ENCODE measurements around the gene TNXB. TPM values are rescaled to one million over a fixed set of nuclear protein-coding genes. Genes with fewer than 3 reads are reported as not detected.
"Not testable (repeated sequence)": the region's sequence is repeated elsewhere in the genome, so short reads cannot be mapped to it uniquely, and the experiment has no call there.

TNXB gene
- total RNA-seq, 3 donors from 2014 or later = 20.1 to 87.0 (median 36.9) TPM

DNA sequence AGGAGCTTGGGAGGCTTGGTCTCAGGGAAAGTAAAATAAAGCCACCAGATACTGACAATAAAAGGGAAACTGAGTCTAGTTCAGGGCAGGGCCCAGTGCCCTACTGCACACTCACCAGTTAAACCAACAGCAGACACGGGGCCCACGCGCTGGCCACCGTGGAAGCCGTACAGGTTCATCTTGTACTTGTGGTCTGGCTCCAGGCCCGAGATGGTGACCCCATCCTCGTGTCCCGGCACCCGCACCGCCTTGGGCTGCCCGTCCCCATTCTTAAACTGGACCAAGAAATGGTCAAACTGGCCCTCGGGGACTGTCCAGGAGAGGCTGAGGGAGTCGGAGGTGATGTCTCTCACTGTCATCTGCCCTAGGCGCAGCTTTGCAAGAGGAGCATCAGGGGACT, 44.4 kb downstream of the TNXB start:
- H3K36me3 ChIP-seq (ENCODE audit: low read depth) = no peaks in the 10 kb centered on the region
- ATAC-seq (no peak), DNase-seq (no peak)
- no peaks in the 10 kb centered on the region for H3K4me1 ChIP-seq (ENCODE audit: low read depth)
- no peaks in the 10 kb centered on the region for H3K9me3 ChIP-seq
- H3K4me3 ChIP-seq = no peak overlapping the region
- intact Hi-C loops (cut with DNase I, micrococcal nuclease) = no loop called here
- TF ChIP-seq, protein P1, sequence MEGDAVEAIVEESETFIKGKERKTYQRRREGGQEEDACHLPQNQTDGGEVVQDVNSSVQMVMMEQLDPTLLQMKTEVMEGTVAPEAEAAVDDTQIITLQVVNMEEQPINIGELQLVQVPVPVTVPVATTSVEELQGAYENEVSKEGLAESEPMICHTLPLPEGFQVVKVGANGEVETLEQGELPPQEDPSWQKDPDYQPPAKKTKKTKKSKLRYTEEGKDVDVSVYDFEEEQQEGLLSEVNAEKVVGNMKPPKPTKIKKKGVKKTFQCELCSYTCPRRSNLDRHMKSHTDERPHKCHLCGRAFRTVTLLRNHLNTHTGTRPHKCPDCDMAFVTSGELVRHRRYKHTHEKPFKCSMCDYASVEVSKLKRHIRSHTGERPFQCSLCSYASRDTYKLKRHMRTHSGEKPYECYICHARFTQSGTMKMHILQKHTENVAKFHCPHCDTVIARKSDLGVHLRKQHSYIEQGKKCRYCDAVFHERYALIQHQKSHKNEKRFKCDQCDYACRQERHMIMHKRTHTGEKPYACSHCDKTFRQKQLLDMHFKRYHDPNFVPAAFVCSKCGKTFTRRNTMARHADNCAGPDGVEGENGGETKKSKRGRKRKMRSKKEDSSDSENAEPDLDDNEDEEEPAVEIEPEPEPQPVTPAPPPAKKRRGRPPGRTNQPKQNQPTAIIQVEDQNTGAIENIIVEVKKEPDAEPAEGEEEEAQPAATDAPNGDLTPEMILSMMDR (IDR thresholded peaks at IDR 0.05) = no peak

DNA sequence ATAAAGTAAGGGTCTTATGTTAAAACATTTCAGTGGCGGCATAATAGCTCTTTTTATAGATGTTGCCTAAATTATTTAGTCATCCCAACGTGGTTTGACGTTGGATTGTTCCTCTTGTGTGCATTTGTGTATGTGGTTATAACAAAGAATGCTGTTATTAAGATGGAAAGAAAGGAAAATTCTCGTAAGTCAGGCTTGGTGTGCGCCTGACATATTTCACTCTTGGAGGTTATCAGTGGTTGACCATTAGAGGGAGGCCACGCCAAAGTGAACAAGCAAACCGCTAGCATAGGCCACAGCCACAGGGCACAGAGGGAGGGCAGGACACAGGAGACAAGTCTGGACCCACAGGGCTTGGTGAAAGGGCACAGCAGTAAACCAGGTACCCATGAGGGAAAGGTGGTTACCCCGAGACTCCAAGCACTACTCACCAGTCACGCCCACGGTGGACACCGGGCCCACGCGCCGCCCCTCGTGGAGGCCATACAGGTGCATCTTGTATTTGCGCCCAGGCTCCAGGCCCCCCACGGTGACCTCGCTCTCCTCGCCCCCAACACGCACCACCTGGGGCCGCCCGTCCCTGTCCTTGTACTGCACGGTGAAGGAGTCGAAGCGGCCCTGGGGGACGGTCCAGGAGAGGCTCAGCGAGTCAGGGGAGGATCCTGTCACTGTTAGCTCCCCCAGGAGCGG, 48.0 kb downstream of the TNXB start:
- Histone ChIP-seq H3K9me3 (no peaks in the 10 kb centered on the region), H3K4me1 (ENCODE audit: low read depth) (no peaks in the 10 kb centered on the region), H3K4me3 (no peak overlapping the region), H3K36me3 (ENCODE audit: low read depth) (no peaks in the 10 kb centered on the region)
- ATAC-seq (no peak), DNase-seq (no peak)
- TF ChIP-seq, protein P1 (IDR thresholded peaks at IDR 0.05) = no peak
- intact Hi-C loops (cut with DNase I, micrococcal nuclease) = no loop called here

DNA sequence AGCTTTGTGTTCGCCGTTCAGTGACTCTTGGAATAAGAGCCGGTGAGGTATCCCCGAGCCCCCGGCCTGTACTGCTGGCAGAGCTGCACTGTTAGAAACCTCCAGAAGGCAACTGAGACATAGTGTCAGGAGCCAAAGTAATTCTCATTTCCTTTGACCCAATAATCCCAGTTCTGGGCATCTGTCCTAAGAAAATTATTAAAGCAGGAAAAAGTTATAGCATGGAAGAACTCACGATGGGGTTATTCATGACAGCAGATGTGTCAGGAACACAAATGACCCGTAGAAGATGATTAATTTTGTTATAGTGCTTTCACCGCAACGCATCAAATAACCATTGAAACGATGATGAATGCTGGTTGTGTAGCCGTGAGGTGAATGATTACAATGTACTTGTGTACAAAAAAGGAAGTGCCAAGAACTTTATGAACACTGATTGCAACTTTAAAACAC, 50.6 kb downstream of the TNXB start:
- Histone ChIP-seq H3K9me3 (no peaks in the 10 kb centered on the region), H3K4me1 (ENCODE audit: low read depth) (no peaks in the 10 kb centered on the region), H3K4me3 (no peak overlapping the region), H3K36me3 (ENCODE audit: low read depth) (no peaks in the 10 kb centered on the region)
- no peak for DNase-seq
- intact Hi-C loops (cut with DNase I, micrococcal nuclease) = no loop called here
- TF ChIP-seq, protein P1 (IDR thresholded peaks at IDR 0.05) = no peak
- no peak for ATAC-seq

DNA sequence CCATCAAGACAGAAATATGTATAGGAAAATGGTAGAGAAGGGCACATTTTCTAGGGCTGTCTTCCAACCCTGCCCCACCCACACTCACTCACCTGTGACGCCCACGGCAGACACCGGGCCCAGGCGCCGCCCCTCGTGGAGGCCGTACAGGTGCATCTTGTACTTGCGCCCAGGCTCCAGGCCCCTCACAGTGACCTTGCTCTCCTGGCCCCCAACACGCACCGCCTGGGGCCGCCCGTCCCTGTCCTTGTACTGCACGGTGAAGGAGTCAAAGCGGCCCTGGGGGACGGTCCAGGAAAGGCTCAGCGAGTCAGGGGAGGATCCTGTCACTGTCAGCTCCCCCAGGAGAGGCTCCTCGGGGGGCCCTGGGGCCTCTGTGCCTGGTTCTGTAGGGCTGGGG, 51.2 kb downstream of the TNXB start:
- no peak overlapping the region for H3K4me3 ChIP-seq
- TF ChIP-seq, protein P1 (IDR thresholded peaks at IDR 0.05) = no peak
- intact Hi-C loops (cut with DNase I, micrococcal nuclease) = no loop called here
- no peak for ATAC-seq
- no peak for DNase-seq
- no peaks in the 10 kb centered on the region for H3K4me1 ChIP-seq (ENCODE audit: low read depth)
- no peaks in the 10 kb centered on the region for H3K36me3 ChIP-seq (ENCODE audit: low read depth)
- no peaks in the 10 kb centered on the region for H3K9me3 ChIP-seq

DNA sequence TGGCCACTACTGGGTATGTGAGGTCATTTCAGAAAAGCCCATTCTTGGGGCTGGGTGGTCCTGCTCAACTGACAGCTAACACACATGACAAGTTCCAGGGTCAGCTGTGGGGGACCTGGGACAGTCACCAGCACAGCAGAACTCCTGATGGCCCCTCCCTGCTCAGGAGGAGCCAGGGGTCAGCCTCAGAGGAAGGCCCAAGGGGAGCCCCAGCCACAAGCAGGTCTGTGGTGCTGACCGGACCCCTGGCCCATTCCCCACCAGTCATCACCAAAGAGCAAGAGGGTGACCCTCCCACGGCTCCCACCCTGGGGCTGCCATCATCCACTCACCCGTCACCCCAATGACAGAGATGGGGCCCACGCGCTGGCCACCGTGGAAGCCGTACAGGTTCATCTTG, 52.9 kb downstream of the TNXB start:
- TF ChIP-seq, protein P1 (IDR thresholded peaks at IDR 0.05) = no peak
- Histone ChIP-seq H3K9me3 (no peaks in the 10 kb centered on the region), H3K4me3 (no peak overlapping the region), H3K4me1 (ENCODE audit: low read depth) (no peaks in the 10 kb centered on the region), H3K36me3 (ENCODE audit: low read depth) (no peaks in the 10 kb centered on the region)
- intact Hi-C loops (cut with DNase I, micrococcal nuclease) = no loop called here
- no peak for ATAC-seq
- no peak for DNase-seq

DNA sequence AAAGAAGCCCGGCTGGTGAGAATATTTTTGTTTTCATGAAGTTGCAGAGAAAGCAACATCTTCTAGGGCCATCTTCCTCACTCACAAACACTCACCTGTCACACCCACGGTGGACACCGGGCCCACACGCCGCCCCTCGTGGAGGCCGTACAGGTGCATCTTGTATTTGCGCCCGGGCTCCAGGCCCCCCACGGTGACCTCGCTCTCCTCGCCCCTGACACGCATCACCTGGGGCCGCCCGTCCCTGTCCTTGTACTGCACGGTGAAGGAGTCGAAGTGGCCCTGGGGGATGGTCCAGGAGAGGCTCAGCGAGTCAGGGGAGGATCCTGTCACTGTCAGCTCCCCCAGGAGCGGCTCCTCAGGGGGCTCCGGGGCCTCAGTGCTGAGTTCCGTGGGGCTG, 53.4 kb downstream of the TNXB start:
- H3K4me1 ChIP-seq (ENCODE audit: low read depth); H3K4me3 ChIP-seq; H3K9me3 ChIP-seq; DNase-seq; H3K36me3 ChIP-seq (ENCODE audit: low read depth); ATAC-seq; intact Hi-C loops (cut with DNase I, micrococcal nuclease): not testable (repeated sequence)

DNA sequence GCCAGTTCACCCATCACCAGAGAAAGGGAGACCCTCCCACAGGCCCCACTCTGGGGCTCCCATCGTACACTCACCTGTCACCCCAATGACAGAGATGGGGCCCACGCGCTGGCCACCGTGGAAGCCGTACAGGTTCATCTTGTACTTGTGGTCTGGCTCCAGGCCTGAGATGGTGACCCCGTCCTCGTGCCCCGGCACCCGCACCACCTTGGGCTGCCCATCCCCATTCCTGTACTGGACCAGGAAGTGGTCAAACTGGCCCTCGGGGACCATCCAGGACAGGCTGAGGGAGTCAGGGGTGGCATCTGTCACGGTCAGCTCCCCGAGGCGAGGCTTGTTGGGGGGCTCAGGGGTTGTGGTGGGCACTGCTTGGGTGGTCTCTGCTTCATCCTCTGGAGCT, 55.8 kb downstream of the TNXB start:
- intact Hi-C loops (cut with DNase I, micrococcal nuclease); H3K36me3 ChIP-seq (ENCODE audit: low read depth); H3K4me3 ChIP-seq; DNase-seq; ATAC-seq; H3K4me1 ChIP-seq (ENCODE audit: low read depth); H3K9me3 ChIP-seq: not testable (repeated sequence)

DNA sequence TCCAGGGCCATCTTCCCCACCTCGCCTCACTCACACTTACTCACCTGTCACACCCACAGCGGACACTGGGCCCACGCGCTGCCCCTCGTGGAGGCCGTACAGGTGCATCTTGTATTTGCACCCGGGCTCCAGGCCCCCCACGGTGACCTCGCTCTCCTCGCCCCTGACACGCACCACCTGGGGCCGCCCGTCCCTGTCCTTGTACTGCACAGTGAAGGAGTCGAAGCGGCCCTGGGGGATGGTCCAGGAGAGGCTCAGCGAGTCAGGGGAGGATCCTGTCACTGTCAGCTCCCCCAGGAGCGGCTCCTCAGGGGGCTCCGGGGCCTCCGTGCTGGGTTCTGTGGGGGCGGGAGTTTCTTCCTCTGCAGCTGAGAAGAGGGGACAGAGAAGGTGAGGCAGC, 56.5 kb downstream of the TNXB start:
- H3K9me3 ChIP-seq; DNase-seq; intact Hi-C loops (cut with DNase I, micrococcal nuclease); H3K4me1 ChIP-seq (ENCODE audit: low read depth); ATAC-seq; H3K36me3 ChIP-seq (ENCODE audit: low read depth); H3K4me3 ChIP-seq: not testable (repeated sequence)
